ENCODE measurements around the gene BRI3BP. TPM values are rescaled to one million over a fixed set of nuclear protein-coding genes. Genes with fewer than 3 reads are reported as not detected.

BRI3BP gene
- total RNA-seq = 6.8 to 11.8 TPM (median 7.1 TPM) in 3 replicates
- long read RNA-seq, full-length matches to known transcripts = 3 of 6 reads
- long read RNA-seq, partial matches to known transcripts = 0 of 6 reads
- long read RNA-seq, other reads (novel, unspliced or antisense) = 3 of 6 reads

DNA sequence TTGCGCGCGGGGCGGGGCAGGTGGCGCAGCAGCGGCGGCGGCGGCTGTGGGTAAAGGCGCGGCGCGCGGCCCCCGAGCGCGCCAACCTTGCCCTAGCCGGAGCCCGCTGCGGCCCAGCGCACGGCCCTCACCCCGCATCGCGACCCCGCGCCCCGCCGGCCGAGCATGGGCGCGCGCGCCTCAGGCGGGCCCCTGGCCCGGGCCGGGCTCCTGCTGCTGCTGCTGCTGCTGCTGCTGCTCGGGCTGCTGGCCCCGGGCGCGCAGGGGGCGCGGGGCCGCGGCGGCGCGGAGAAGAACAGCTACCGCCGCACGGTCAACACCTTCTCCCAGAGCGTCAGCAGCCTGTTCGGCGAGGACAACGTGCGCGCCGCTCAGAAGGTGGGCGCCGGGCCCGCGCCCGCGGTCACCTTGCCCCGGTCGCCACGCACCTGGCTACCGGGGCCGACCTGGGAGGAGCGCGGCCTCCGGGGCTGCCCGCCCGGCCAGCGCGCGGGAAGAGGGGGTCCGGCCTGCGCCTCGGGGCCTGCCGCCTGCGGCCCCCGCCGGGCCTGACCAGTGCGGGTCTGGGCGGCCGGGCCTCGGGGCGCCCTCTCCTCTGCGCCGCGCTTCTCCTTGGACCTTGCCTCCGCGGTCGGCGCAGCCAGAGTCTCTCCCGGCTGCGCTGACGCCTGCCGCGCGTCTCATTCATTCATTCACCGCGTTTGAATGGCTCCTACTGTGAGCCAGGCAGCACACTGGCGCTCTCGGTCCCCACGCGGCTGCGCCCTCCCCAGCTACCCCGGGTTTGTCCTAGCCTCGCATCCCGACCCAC, at the start of gene BRI3BP:
BRI3BP (plus strand) TSS at position 20 of the 811 bp plus-strand sequence; CDS start at position 166, 146 bp downstream.
- no peak for DNase-seq (ENCODE audit: low spot score)

DNA sequence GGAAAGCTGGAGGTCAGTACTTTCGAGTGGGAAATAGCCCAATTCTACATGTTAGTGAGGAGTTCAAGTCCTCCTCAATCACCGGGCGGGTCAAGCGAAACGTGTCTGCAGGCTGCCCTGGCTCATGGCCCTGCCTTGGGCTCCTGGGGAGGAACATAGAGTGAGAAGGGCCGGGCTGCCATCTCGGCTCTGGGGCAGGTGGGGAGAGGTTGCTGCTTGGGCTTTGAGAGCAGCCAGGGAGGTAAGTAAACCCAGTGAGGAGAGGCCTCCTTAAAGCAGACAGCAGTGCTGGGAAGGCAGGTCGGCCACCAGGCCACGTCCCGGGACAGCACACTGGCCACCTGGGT, 47.0 kb upstream of the BRI3BP start:
- no peak for TF ChIP-seq CTCF (IDR thresholded peaks at IDR 0.05)
- H3K4me3 Mint-ChIP-seq (ENCODE audit: unreplicated experiment) = no peak overlapping the region
- H3K9me3 Mint-ChIP-seq (ENCODE audit: low read depth) = no peaks in the 10 kb centered on the region
- no peak overlapping the region for H3K27ac Mint-ChIP-seq (ENCODE audit: unreplicated experiment)
- H3K4me1 Mint-ChIP-seq (ENCODE audit: low read depth) = no peaks in the 10 kb centered on the region
- no peaks in the 10 kb centered on the region for H3K27me3 Mint-ChIP-seq (ENCODE audit: low read depth)
- no peak for DNase-seq (ENCODE audit: low spot score)
- H3K36me3 Mint-ChIP-seq (ENCODE audit: low read depth) = peaks cover 13% of the 10 kb centered on the region

More for the DNA sequence above, at the start of gene BRI3BP:
- peak within 1 kb of the TSS; percentile 84 for H3K4me3 Mint-ChIP-seq (ENCODE audit: unreplicated experiment)
- peaks cover 22% of the 10 kb centered on the region for H3K4me1 Mint-ChIP-seq (ENCODE audit: low read depth)
- H3K9me3 Mint-ChIP-seq (ENCODE audit: low read depth) = no peaks in the 10 kb centered on the region
- TF ChIP-seq CTCF (IDR thresholded peaks at IDR 0.05) = no peak
- peak within 1 kb of the TSS; percentile 63 for H3K27ac Mint-ChIP-seq (ENCODE audit: unreplicated experiment)
- H3K27me3 Mint-ChIP-seq (ENCODE audit: low read depth) = no peaks in the 10 kb centered on the region
- no peaks in the 10 kb centered on the region for H3K36me3 Mint-ChIP-seq (ENCODE audit: low read depth)

DNA sequence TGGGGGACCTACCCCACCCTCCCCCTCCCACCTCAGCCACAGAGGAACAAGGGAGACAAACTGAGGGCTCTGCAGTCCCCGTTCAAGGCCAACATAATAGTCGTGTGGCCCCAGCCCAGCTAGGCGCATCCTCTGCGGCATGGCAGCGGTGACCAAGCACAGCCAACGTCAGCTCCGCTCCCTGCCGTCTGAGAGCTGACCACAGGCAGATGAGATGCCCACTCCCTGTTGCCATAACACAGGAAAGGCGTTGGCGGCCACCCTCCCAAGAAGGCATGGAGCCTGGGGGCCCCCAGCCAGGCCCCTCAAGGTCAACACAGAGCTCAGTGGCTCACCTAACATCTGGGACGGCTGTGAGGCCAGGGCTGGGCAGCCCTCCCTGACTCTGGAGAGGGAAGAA, 46.4 kb upstream of the BRI3BP start:
- no peaks in the 10 kb centered on the region for H3K27me3 Mint-ChIP-seq (ENCODE audit: low read depth)
- no peaks in the 10 kb centered on the region for H3K9me3 Mint-ChIP-seq (ENCODE audit: low read depth)
- peaks cover 13% of the 10 kb centered on the region for H3K36me3 Mint-ChIP-seq (ENCODE audit: low read depth)
- no peak overlapping the region for H3K4me3 Mint-ChIP-seq (ENCODE audit: unreplicated experiment)
- no peaks in the 10 kb centered on the region for H3K4me1 Mint-ChIP-seq (ENCODE audit: low read depth)
- no peak for TF ChIP-seq CTCF (IDR thresholded peaks at IDR 0.05)
- no peak overlapping the region for H3K27ac Mint-ChIP-seq (ENCODE audit: unreplicated experiment)
- DNase-seq (ENCODE audit: low spot score) = no peak

GRCh38 chr12:124947561-124948398, 45.7 kb upstream of the BRI3BP start:
- no peak for DNase-seq (ENCODE audit: low spot score)
- Mint-ChIP-seq H3K36me3 (ENCODE audit: low read depth) (peaks cover 13% of the 10 kb centered on the region), H3K4me3 (ENCODE audit: unreplicated experiment) (no peak overlapping the region), H3K4me1 (ENCODE audit: low read depth) (no peaks in the 10 kb centered on the region), H3K27ac (ENCODE audit: unreplicated experiment) (no peak overlapping the region), H3K27me3 (ENCODE audit: low read depth) (no peaks in the 10 kb centered on the region), H3K9me3 (ENCODE audit: low read depth) (no peaks in the 10 kb centered on the region)
- no peak for TF ChIP-seq CTCF (IDR thresholded peaks at IDR 0.05)

DNA sequence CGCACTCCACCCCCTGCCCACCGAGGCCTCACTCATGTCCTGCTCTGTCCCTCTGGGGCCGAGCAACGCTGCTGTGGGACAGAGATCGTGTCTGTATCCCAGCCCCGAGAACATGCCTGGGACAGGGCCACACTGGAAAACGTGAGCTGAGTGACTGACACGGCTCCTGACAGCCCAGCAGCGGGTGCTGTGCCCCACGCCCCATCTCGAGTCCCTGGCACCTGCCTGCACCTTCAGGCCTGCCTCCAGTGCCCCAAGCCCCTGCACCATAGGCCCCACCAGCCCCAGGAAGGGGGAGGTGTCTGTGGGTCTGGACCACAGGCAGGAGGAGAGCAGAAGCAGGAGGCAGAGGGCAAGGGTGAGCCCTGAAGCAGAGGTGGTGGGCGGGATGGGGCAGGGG, 44.4 kb upstream of the BRI3BP start:
- Mint-ChIP-seq H3K4me1 (ENCODE audit: low read depth) (no peaks in the 10 kb centered on the region), H3K27me3 (ENCODE audit: low read depth) (no peaks in the 10 kb centered on the region), H3K27ac (ENCODE audit: unreplicated experiment) (no peak overlapping the region), H3K4me3 (ENCODE audit: unreplicated experiment) (no peak overlapping the region), H3K9me3 (ENCODE audit: low read depth) (no peaks in the 10 kb centered on the region), H3K36me3 (ENCODE audit: low read depth) (peaks cover 13% of the 10 kb centered on the region)
- DNase-seq (ENCODE audit: low spot score) = no peak
- no peak for TF ChIP-seq CTCF (IDR thresholded peaks at IDR 0.05)

Data from chondrocyte (in vitro differentiated cells).